Activated T-helper 2 cell treated with anti-CD3 and anti-CD28 coated beads, Interferon-gamma antibody, Interleukin-2, Interleukin-4, amounts not matched to agents 10 μg/mL and 5 μg/mL and 100 μg/mL, durations not matched to agents 14 hours and 24 hours and 36 hours (primary cell): ENCODE results near the gene TXNDC12. TPM values are rescaled to one million over a fixed set of nuclear protein-coding genes. Genes with fewer than 3 reads are reported as not detected.
"Not testable (repeated sequence)": the region's sequence is repeated elsewhere in the genome, so short reads cannot be mapped to it uniquely, and the experiment has no call there.

Experiments used
- DNase-seq: peaks from one replicate; pipeline ENCODE4 v3.0.0; 2021; ENCODE audit warnings: low spot score
- H3K27ac Mint-ChIP-seq: one replicate; pipeline ENCODE4 v1.8.0; 2021; ENCODE audit warnings: mixed read lengths
- H3K27me3 Mint-ChIP-seq: one replicate; pipeline ENCODE4 v1.8.0; 2021; ENCODE audit warnings: low read depth, mixed read lengths
- H3K36me3 Mint-ChIP-seq: one replicate; pipeline ENCODE4 v1.8.0; 2021; ENCODE audit warnings: low read depth, mixed read lengths
- H3K4me1 Mint-ChIP-seq: one replicate; pipeline ENCODE4 v1.8.0; 2021; ENCODE audit warnings: low read depth, mixed read lengths
- H3K4me3 Mint-ChIP-seq: one replicate; pipeline ENCODE4 v1.8.0; 2021; ENCODE audit warnings: low read depth, mild to moderate bottlenecking, moderate library complexity, mixed read lengths
- H3K9me3 Mint-ChIP-seq: one replicate; pipeline ENCODE4 v1.8.0; 2021; ENCODE audit warnings: mixed read lengths
- intact Hi-C: fragments of 100-400 bp; cut with micrococcal nuclease; formaldehyde crosslinking; loops from one replicate; pipeline ENCODE4 v1.15.1; 2023
- total RNA-seq: library from RNA; stranded (reverse); gene quantifications from 2 replicates; pipeline ENCODE4 v1.2.3, GENCODE V29; 2022

TXNDC12 gene
- total RNA-seq, 1 donor from 2014 or later, result 44.9 TPM

- Mint-ChIP-seq H3K27ac (no peak overlapping the region), H3K4me1 (no peaks in the 10 kb centered on the region), H3K27me3 (peaks cover 23% of the 10 kb centered on the region), H3K9me3 (no peaks in the 10 kb centered on the region), H3K36me3 (no peaks in the 10 kb centered on the region), H3K4me3 (no peak overlapping the region)
- DNase-seq, result no peak
- intact Hi-C loops, result no loop called here
Measured at GRCh38 chr1:52007215-52008002, 47.6 kb downstream of the TXNDC12 start.

GRCh38 chr1:52006081-52006553, 48.9 kb downstream of the TXNDC12 start:
- H3K27ac Mint-ChIP-seq, H3K36me3 Mint-ChIP-seq, intact Hi-C loops, DNase-seq, H3K9me3 Mint-ChIP-seq, H3K4me3 Mint-ChIP-seq, H3K4me1 Mint-ChIP-seq: not testable (repeated sequence)
- H3K27me3 Mint-ChIP-seq, result peaks cover 23% of the 10 kb centered on the region

GRCh38 chr1:52005548-52005947, 49.4 kb downstream of the TXNDC12 start:
- H3K27ac Mint-ChIP-seq, H3K4me3 Mint-ChIP-seq, intact Hi-C loops, H3K9me3 Mint-ChIP-seq, H3K4me1 Mint-ChIP-seq, DNase-seq, H3K36me3 Mint-ChIP-seq: not testable (repeated sequence)
- H3K27me3 Mint-ChIP-seq, result peaks cover 23% of the 10 kb centered on the region

- Mint-ChIP-seq H3K4me3 (no peak overlapping the region), H3K27ac (no peak overlapping the region), H3K36me3 (no peaks in the 10 kb centered on the region), H3K9me3 (no peaks in the 10 kb centered on the region), H3K4me1 (no peaks in the 10 kb centered on the region), H3K27me3 (peaks cover 22% of the 10 kb centered on the region)
- intact Hi-C loops, result no loop called here
- no peak for DNase-seq
Measured at GRCh38 chr1:52003877-52004276, 51.1 kb downstream of the TXNDC12 start.

GRCh38 chr1:52002038-52002917, 52.7 kb downstream of the TXNDC12 start:
- DNase-seq, result peak; percentile 29
- Mint-ChIP-seq H3K27ac (no peak overlapping the region), H3K36me3 (no peaks in the 10 kb centered on the region), H3K4me3 (no peak overlapping the region), H3K4me1 (no peaks in the 10 kb centered on the region), H3K9me3 (no peaks in the 10 kb centered on the region), H3K27me3 (peaks cover 24% of the 10 kb centered on the region)
- intact Hi-C loops, result loop anchor here (1.0 kb wide), 1 partner anchor 105 kb away; no protein-coding TSS in a partner anchor

- Mint-ChIP-seq H3K4me1 (no peaks in the 10 kb centered on the region), H3K36me3 (no peaks in the 10 kb centered on the region), H3K27me3 (peaks cover 23% of the 10 kb centered on the region), H3K4me3 (no peak overlapping the region), H3K27ac (no peak overlapping the region), H3K9me3 (no peaks in the 10 kb centered on the region)
- intact Hi-C loops, result no loop called here
- DNase-seq, result no peak
Measured at GRCh38 chr1:51998701-51999100, 56.3 kb downstream of the TXNDC12 start.

- intact Hi-C loops, result no loop called here
- no peaks in the 10 kb centered on the region for H3K9me3 Mint-ChIP-seq
- H3K27me3 Mint-ChIP-seq, result peaks cover 26% of the 10 kb centered on the region
- H3K4me3 Mint-ChIP-seq, result no peak overlapping the region
- no peaks in the 10 kb centered on the region for H3K36me3 Mint-ChIP-seq
- no peak for DNase-seq
- no peak overlapping the region for H3K27ac Mint-ChIP-seq
- no peaks in the 10 kb centered on the region for H3K4me1 Mint-ChIP-seq
Measured at GRCh38 chr1:51997974-51998382, 57.0 kb downstream of the TXNDC12 start.

- H3K27ac Mint-ChIP-seq, result no peak within 1 kb of the TSS
- peak within 1 kb of the TSS; percentile 79 for H3K4me3 Mint-ChIP-seq
- intact Hi-C loops, result no loop called here
- no peaks in the 10 kb centered on the region for H3K36me3 Mint-ChIP-seq
- H3K4me1 Mint-ChIP-seq, result peaks cover 7% of the 10 kb centered on the region
- no peaks in the 10 kb centered on the region for H3K9me3 Mint-ChIP-seq
- peaks cover 58% of the 10 kb centered on the region for H3K27me3 Mint-ChIP-seq
- peak; percentile 52 for DNase-seq
Measured at GRCh38 chr1:51990478-51990965, 64.5 kb downstream of the TXNDC12 start, which contains the start of gene RAB3B. RAB3B (minus strand) TSS chr1:51990700; CDS start chr1:51977117, 13,583 bp downstream.

GRCh38 chr1:51989582-51990477, 65.2 kb downstream of the TXNDC12 start:
- H3K9me3 Mint-ChIP-seq, result no peaks in the 10 kb centered on the region
- intact Hi-C loops, result no loop called here
- no peak overlapping the region for H3K27ac Mint-ChIP-seq
- H3K4me1 Mint-ChIP-seq, result peaks cover 7% of the 10 kb centered on the region
- H3K27me3 Mint-ChIP-seq, result peaks cover 60% of the 10 kb centered on the region
- no peaks in the 10 kb centered on the region for H3K36me3 Mint-ChIP-seq
- H3K4me3 Mint-ChIP-seq, result peak overlapping the region; percentile 59
- DNase-seq, result no peak

GRCh38 chr1:51988254-51988653, 66.7 kb downstream of the TXNDC12 start:
- H3K4me1 Mint-ChIP-seq, result peaks cover 7% of the 10 kb centered on the region
- H3K36me3 Mint-ChIP-seq, result no peaks in the 10 kb centered on the region
- no peaks in the 10 kb centered on the region for H3K9me3 Mint-ChIP-seq
- peaks cover 55% of the 10 kb centered on the region for H3K27me3 Mint-ChIP-seq
- no peak overlapping the region for H3K4me3 Mint-ChIP-seq
- H3K27ac Mint-ChIP-seq, result no peak overlapping the region
- DNase-seq, result no peak
- intact Hi-C loops, result no loop called here

- peaks cover 40% of the 10 kb centered on the region for H3K27me3 Mint-ChIP-seq
- no peak overlapping the region for H3K4me3 Mint-ChIP-seq
- H3K4me1 Mint-ChIP-seq, result peaks cover 7% of the 10 kb centered on the region
Measured at GRCh38 chr1:51986718-51987117, 68.3 kb downstream of the TXNDC12 start.

GRCh38 chr1:51982161-51982560, 72.8 kb downstream of the TXNDC12 start:
- Mint-ChIP-seq H3K27me3 (peaks cover 15% of the 10 kb centered on the region), H3K4me3 (no peak overlapping the region)
- intact Hi-C loops, result no loop called here

More at GRCh38 chr1:51986718-51987117, 68.3 kb downstream of the TXNDC12 start:
- no peak for DNase-seq
- H3K9me3 Mint-ChIP-seq, result no peaks in the 10 kb centered on the region
- H3K36me3 Mint-ChIP-seq, result no peaks in the 10 kb centered on the region
- intact Hi-C loops, result no loop called here
- H3K27ac Mint-ChIP-seq, result no peak overlapping the region

More at GRCh38 chr1:51982161-51982560, 72.8 kb downstream of the TXNDC12 start:
- no peak for DNase-seq
- Mint-ChIP-seq H3K36me3 (no peaks in the 10 kb centered on the region), H3K27ac (no peak overlapping the region), H3K9me3 (no peaks in the 10 kb centered on the region), H3K4me1 (no peaks in the 10 kb centered on the region)
